Stomach (tissue), 4 donors: ENCODE results near the gene SMIM44.

Experiments used
- CTCF ChIP-seq, 7 experiments: fragments of 450-650 bp in 4 of 7; fragments of 200-600 bp in 3 of 7; sonication (generic) in 3 of 7; IDR thresholded peaks; one replicate each; pipeline ENCODE4 v1.5.1; 2016 to 2019; ENCODE audit warnings: antibody characterized with exemption in 7 of 7, control low read depth in 2 of 7, mild to moderate bottlenecking in 1 of 7
- POLR2AphosphoS5 ChIP-seq, 3 donors: sonication (generic); formaldehyde crosslinking; IDR thresholded peaks; one replicate each; pipeline ENCODE4 v1.6.1; 2016; ENCODE audit warnings: antibody characterized with exemption in 3 of 3

- TF ChIP-seq POLR2AphosphoS5 (IDR thresholded peaks at IDR 0.05) (no peak), CTCF (IDR thresholded peaks at IDR 0.05) (no peak)
These were observed 35.9 kb upstream of the SMIM44 start for GRCh38 chr19:3519126-3519525.
